LoVo (cell line): Measurements from ENCODE around the gene AZU1.

Source experiments
- DNase-seq: peaks from one replicate; pipeline ENCODE4 v3.0.0-alpha.2; 2016; ENCODE audit warnings: low spot score

The AZU1 gene

GRCh38 chr19:827710-828321 lies at the start of gene AZU1:
Gene AZU1 (plus strand): TSS chr19:827837. CDS start chr19:827847, 10 bp downstream.
- DNase-seq: no peak

GRCh38 chr19:778910-779653 lies 48.6 kb upstream of the AZU1 start:
- DNase-seq: no peak

- no peak for DNase-seq
Observed at GRCh38 chr19:780935-781334, 46.7 kb upstream of the AZU1 start.

- no peak for DNase-seq
Observed at GRCh38 chr19:781800-782184, 45.8 kb upstream of the AZU1 start.

- DNase-seq: peak; percentile 86
Observed at GRCh38 chr19:782185-782877, 45.3 kb upstream of the AZU1 start.

- no peak for DNase-seq
Observed at GRCh38 chr19:782878-783668, 44.6 kb upstream of the AZU1 start.

- DNase-seq: no peak
Observed at GRCh38 chr19:784541-784940, 43.1 kb upstream of the AZU1 start.

GRCh38 chr19:787536-787935 lies 40.1 kb upstream of the AZU1 start:
- no peak for DNase-seq

GRCh38 chr19:788686-788982 lies 39.0 kb upstream of the AZU1 start:
- DNase-seq: no peak

GRCh38 chr19:788983-789700 lies 38.5 kb upstream of the AZU1 start:
- DNase-seq: no peak

GRCh38 chr19:789701-790060 lies 38.0 kb upstream of the AZU1 start:
- DNase-seq: no peak

- no peak for DNase-seq
Observed at GRCh38 chr19:791007-791566, 36.5 kb upstream of the AZU1 start.

GRCh38 chr19:791567-792305 lies 35.9 kb upstream of the AZU1 start:
- no peak for DNase-seq

- no peak for DNase-seq
Observed at GRCh38 chr19:792306-792885, 35.2 kb upstream of the AZU1 start.

GRCh38 chr19:793806-794205 lies 33.8 kb upstream of the AZU1 start:
- no peak for DNase-seq

GRCh38 chr19:795073-795611 lies 32.5 kb upstream of the AZU1 start:
- DNase-seq: no peak

GRCh38 chr19:795691-796581 lies 31.7 kb upstream of the AZU1 start:
- no peak for DNase-seq

- peak; percentile 100 for DNase-seq
Observed at GRCh38 chr19:796692-797527, 30.7 kb upstream of the AZU1 start, which contains the start of gene PTBP1. Gene PTBP1 (plus strand): TSS chr19:797452. CDS start chr19:797498, 46 bp downstream.
